GM18517 (cell line): Measurements from ENCODE around the gene FUOM.

Source experiments
- ATAC-seq: cut with Tn5 transposase; IDR thresholded peaks from one replicate; pipeline ENCODE4 v1.9.1; 2021; ENCODE audit warnings: mild to moderate bottlenecking, moderate library complexity; ENCODE audit not compliant: unreplicated experiment

FUOM gene, protein sequence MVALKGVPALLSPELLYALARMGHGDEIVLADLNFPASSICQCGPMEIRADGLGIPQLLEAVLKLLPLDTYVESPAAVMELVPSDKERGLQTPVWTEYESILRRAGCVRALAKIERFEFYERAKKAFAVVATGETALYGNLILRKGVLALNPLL

DNA sequence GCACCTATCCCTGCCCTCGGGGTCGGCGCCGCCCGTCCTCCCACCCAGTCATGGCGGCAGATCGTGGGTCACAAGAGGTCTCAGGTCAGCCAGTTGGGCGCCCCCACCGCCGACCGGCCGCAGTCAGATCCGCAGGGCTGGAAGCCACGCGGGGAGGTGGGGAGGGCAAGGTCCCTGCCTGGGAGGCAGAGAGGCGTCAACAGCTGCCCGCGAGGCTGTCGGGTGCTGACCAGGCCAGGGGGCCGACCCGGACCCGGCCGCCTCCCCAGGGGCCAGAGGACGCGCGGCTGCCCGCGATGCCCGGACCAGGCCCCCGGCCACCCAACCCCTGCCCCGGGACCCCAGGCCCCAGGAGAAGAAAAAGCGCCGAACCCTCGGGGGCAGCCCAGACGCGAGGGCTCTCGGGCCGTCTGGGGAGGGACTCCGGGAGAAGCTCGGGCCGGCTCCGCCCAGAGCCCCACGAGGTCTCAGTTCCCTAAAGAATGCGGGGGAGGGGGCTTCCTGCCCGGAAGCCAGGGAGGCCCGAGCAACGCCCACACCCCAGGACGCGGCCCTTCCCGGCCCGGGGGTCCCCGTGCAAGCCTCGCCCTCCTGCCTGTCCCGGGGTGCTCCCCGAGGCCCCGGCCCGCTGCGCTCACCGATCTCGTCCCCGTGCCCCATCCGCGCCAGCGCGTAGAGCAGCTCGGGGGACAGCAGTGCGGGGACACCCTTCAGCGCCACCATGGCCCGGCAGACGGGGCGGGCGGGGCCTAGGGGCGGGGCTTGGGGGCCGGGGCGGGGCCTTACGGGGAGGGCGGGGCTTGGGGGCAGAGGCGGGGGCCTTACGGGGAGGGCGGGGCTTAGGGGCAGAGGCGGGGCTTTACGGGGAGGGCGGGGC, at the start of gene FUOM:
TSS of gene FUOM (minus strand) at position 735 of the 877 bp plus-strand sequence. CDS start at position 723, 12 bp downstream.
- ATAC-seq = peak; percentile 72

DNA sequence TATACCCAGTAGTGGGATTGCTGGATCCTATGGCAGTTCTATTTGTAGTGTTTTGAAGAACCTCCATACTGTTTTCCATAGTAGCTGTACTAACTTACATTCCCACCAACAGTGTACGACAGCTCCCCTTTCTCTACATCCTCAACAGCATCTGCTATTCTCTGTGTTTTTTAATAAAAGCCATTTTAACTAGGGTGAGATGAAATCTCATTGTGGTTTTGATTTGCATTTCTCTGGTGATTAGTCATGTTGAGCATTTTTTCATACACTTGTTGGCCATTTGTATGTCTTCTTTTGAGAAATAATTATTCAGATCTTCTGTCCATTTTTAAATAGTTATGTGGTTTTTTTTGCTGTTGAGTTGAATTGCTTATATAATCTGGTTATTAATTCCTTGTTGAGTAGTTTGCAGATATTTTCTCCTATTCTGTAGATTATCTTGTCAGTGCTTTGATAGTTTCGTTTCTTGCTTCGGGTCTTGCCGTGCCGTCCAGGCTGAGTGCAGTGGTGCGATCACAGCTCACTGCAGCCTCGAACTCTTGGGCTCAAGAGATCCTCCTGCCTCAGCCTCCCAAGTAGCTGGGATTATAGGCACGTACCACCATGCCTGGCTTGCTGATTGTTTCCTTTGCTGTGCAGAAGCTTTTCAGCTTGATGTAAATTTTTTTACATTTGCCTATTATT, 48.2 kb upstream of the FUOM start:
- peak; percentile 65 for ATAC-seq

DNA sequence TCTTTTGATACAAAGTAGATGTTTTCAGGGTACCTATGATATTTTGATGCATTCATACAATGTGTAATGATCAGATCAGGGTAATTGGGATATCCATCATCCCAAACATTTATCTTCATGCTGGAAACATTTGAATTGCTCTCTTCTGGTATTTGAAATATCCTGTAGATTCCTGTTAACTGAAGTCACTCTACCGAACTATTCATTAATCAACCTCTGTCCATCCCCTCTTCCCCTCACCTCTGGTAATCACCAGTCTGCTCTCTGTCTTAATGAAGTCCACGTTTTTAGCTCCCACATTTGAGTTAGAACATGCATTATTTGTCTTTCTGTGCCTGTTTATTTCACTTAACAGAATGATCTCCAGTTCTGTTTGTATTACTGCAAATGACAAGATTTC, 47.5 kb upstream of the FUOM start:
- no peak for ATAC-seq

DNA sequence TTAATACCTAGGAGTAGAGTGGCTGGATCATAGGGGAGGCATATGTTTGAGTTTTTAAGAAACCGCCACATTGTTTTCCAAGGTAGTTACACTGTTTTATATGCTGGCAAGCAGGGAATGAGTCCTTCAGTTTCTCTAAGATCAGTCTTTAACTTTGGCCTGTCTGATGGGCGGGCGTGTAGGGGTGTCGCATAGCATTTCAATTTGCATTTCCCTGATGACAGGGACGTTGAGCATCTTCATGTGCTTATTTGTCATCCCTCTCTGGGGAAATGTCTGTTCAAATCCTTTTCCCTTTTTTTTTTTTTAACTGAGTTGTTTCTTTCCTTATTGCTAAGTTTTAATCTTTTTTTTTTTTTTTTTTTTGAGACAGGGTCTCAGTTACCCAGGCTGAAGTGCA, 46.0 kb upstream of the FUOM start:
- ATAC-seq = no peak

DNA sequence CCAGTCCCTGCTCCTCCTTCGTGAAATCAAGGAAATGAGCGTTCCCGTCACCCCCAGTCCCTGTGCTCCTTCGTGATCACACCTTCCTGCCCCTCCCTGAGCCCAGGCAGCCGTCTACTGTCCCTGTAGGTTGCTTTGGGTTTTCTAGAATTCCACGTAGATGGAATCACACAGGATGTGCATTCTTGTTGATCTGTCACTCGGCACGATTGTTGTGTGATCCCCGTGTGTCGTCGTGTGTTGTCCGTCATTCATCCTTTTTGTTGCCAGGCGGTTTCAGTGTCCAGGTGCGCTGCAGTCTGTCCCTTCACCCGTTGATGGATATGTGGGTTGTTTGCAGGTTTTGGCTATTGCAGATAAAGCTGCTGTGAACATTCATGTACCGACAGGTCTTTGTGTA, 45.5 kb upstream of the FUOM start:
- ATAC-seq = no peak

DNA sequence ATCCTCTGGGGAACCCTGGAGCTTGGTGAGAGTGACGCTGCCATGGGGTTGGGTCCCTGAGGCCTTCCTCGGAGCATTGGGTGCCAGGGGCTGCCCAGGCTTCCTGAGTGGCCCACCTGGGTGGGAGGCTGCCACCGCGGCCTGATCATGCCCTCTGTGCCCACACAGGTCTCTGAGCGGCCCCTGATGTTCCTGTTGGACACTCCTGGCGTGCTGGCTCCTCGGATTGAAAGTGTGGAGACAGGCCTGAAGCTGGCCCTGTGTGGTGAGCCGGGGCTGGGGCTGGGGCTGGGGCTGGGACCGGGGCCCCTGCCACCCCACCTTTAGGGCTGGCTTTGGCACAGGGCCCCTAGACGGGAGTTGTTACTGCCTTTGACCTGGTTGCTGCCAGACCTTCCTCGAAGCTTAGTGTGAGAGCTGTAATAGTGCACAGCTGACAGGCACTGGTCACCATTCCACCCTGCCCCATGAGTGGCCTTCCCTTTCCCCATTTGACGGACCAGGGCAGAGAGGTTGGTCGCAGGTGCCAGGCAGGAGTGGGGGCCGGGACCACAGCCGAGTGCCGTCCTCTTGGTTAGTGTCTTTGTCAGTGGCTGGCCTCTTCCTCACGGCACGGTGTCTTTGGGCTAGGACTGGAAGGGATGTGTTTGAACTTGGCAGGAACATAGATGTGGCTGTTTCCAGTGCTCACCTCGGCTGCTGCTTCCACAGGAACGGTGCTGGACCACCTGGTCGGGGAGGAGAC, 44.3 kb upstream of the FUOM start:
- no peak for ATAC-seq

DNA sequence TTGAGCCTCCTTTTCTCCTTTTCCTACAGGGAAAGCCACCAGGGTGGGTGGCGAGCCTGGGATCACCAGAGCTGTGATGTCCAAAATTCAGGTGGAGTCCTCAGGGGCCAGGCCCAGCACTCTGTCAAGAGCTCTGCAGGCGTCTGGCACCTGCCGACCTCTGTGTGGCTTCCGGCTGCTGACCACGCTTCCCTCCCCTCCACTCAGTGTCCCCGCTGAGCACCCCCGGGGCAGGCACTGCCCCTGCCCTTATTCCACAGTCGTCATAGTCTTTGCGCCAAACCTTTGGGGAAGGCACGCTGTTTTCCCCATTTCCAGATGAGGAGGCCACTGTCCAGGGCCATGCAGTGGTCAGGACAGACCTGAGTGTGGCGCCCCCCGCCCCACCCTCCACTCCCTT, 43.7 kb upstream of the FUOM start:
- peak; percentile 5 for ATAC-seq

DNA sequence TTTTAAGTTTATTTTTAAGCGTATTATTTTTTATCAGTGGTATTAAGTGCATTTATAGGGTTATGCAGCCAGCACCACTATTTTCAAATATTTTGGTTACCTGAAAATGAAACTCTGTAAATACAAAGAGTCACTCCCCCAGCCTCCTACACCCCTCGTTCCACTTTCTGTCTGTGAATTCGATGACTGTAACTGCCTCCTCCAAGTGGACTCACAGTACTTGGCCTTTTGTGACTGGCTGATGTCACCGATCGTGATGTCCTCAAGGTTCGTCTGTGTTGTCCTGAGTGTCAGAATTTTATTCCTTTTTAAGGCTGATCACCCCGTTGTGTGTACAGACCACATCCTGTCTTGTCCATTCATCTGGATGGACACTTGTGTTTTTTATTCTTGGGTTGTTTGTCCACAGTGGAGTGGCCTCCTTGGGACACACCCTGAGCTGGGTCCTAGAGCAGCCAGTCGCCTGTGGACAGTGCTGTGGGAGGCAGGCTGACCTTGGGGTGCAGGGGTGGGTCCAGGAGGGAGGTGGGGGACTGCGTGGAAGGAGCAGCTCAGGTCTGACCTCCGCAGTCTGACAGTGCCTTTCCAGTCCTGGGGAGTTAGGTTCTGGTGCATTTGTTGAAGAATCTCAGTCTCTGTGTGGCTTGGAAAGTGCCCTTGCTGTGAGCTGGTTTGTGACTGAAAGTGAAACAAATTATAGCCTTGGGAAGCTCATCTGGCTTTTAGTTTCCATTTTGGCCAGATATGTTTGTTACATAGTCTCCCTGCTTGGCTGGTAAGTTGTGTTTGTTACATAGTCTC, 43.0 kb upstream of the FUOM start:
- ATAC-seq = peak; percentile 67

DNA sequence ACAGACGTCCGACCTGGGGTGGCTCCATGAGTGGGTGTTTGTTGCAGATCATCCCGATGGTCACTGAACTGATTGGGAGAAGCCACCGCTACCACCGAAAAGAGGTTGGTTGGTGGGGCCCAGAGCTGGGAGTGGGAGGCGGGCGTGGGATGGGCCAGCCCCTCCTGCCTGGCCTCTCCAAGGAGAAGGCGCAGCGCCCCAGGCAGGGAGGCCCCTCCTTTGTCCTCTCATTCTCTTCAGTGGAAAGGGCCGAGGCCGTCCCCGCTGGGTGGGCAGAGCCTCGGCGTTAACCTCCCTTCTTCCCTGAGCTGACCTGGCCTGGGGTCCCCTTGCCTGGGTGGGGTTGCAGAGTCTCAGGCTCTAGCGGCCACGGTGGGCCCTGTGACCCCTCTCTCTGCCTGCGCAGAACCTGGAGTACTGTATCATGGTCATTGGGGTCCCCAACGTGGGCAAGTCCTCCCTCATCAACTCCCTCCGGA, 41.3 kb upstream of the FUOM start:
- no peak for ATAC-seq

DNA sequence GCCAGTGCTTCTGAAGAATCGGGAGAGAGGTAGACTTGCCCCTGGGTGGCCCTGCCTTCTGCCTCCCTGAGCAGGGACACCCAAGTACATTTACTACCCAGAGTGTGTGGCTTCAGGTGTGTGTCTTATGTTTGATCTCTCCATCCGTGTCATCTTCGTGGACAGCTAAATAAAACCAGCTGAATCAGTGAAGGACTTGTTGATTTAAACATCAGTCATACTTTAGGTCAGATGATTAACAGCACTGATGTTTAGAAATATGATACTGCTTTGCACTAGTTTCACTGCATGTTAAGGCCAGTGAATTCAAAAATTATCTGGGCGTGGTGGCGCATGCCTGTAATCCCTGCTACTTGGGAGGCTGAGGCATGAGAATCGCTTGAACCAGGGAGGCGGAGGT, 40.1 kb upstream of the FUOM start:
- ATAC-seq = no peak

DNA sequence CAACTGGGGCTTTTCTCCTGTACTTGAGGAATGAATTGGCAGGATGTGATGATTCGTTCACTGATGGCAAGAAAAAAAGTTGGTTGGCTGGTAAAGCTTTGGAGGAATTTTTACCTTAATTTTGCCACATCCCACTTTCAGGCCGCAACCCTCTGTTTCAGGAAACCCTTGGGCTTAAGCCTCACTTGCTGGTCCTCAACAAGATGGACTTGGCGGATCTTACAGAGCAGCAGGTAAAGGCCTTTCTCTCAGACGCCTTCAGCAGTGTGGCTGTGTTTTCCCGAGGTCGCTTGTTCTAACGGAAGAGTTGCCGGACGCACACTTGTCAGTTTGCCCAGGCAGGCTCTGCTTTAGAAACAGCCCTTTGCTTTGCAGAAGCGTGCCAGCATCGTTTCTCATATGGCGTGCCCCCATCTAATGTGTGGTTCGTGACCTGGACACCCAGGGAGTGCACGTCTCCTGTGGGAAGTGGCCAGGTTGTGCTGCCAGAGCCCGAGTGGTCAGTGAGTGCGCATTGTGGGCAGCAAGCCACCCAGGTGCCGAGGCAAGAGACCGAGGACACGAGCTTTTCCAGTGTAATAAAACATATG, 38.3 kb upstream of the FUOM start:
- ATAC-seq = no peak

DNA sequence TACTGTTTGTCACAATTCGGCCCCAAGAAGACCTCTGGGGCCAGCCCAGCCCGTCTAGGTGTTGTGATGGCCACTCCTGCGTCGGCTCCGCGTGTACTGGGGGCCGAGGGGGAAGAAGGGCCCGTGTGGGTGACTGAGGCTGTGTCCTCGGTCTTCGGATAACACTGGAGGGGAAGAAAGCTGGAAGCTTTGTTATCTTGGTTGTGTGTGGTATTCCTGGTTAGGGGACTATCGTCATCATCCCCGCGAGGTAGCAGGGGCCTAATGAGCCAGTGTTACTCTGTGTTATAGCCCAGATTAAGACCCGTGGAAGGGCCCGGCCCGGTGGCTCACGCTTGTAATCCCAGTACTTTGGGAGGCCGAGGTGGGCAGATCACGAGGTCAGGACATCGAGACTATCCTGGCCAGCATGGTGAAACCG, 37.0 kb upstream of the FUOM start:
- ATAC-seq = no peak

DNA sequence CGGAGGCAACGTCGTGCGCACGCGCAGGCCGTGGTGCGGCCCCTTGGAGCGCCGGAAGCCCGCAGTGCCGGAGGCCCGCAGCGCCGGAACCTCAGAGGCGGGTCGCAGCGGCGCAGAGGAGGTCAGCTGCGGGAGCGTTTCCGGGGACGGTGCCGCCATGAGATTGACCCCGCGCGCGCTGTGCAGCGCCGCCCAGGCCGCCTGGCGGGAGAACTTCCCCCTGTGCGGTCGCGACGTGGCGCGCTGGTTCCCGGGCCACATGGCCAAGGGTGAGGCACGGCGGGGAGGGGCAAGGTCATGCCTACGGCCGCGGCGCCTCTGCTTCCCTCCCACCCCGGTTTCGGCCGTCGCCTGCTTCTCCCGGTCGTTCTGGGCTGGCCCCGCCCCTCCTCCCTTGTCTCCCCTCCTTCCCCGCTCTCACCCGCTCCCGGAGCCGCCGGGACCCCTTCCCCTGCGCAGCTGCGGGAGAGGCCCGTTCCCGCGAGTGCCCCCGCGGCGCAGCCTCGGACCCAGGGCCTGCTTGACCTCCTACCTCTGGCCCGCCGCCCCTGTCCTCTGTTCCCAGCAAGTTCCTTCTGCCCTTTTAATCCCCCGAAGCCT, 36.3 kb upstream of the FUOM start, which contains the start of gene MTG1:
TSS of gene MTG1 (plus strand) at position 94 of the 600 bp plus-strand sequence. CDS start at position 158, 64 bp downstream.
- ATAC-seq = peak; percentile 65

DNA sequence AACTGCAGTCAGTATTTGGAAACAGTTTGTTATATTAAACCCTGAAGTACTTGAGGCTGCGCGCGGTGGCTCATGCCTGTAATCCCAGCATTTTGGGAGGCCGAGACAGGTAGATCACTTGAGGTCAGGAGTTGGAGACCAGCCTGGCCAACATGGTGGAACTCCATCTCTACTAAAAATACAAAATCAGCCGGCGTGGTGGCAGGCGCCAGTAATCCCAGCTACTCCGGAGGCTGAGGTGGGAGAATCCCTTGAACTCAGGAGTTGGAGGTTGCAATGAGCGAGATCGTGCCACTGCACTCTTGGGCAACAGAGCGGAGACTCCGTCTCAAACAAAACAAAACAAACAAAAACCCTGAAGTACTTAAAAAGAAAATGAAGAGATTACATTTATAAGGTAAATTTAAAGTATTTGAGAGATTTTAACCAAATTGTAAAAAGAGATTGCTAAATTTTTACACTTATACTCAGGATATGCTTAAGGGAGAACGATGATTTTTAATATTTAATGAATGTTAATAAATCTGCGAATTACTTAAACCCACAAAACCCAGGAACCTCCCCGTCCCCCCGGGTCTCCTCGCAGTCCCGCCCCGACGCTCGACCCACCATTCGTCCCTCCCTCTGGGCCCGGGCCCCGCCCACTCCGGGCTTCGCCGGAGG, 35.7 kb upstream of the FUOM start:
- ATAC-seq = no peak

DNA sequence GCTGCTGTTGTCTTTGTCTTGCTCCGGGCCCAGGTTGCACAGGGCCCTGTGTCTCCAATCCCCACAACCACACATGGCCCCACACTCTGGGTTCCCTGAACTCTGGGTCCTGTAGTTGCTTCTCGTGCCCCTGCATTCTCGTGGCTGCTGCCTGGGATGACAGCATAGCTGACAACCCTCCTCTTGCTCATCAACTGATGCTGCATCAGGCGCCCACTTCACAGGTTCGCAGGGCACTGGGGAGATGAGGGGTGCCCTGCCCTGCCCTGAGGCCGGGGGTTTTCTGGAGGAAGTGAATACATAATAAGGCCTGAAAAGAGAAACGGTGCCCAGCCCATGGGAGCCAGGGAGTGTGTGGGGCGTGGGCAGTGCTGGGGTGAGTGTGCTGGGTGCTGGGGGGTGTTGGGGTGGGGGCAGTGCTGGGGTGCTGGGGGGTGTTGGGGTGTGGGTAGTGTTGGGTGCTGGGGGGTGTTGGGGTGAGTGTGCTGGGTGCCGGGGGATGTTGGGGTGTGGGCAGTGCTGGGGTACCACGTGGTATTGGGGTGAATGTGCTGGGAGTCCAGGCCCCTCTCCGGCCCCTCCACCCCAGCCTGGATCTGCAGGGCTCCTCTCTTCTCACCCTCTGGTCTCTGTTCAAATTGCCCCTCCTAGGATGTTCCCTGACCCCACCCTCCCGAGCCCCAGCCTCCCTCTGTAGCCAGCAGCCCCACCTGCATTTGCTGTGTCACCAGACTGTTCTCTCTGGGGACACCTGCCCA, 34.1 kb upstream of the FUOM start:
- no peak for ATAC-seq

DNA sequence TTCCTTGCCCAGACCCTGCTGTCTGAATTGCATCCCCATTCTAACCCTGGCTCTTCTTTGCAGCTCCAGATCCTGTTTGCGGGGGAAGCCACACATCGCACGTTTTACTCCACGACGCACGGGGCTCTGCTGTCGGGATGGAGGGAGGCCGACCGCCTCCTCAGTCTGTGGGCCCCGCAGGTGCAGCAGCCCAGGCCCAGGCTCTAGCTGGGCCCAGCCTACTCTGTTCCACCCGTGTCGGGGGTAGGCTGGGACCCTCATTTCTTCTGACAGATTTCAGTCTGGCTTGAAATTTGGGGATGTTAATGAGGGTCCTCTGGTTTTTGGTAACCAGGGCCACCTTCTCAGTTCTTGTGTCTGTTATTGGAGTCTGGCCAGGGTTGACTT, 33.4 kb upstream of the FUOM start:
- ATAC-seq = no peak

DNA sequence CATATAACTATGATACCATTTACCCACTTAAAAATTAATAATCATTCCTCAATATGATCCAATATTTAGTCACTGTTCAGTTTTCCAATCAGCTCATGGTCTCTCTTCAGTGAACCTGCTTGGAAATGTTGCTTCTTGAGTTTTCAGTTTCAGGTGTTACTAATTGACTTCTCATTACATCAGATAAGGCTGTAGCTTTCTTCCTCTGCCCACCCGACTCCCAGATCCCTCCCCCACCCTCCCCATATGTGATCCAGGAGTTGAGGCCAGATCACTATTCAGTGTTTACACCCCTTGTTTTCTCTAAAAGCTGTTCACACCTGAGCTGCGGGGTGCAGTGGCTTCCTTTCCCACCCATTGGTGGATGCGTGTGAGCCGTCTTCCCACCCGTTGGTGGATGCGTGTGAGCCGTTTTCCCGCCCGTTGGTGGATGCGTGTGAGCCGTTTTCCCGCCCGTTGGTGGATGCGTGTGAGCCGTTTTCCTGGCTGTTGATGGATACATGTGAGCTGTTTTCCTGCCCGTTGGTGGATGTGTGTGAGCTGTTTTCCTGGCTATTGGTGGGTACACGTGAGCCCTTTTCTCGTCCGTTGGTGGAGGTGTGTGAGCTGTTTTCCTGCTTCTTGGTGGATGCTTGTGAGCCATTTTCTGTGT, 32.9 kb upstream of the FUOM start:
- ATAC-seq = no peak
